Activated CD4-positive, CD25-positive, alpha-beta regulatory T cell treated with anti-CD3 and anti-CD28 coated beads, Interleukin-2, amount 50 U/mL, for 24 hours (primary cell): Measurements from ENCODE around the gene GRB7.
A peak's percentile ranks its signal among the peaks of the same experiment; 100 is the strongest.
"Not testable (repeated sequence)": the region's sequence is repeated elsewhere in the genome, so short reads cannot be mapped to it uniquely, and the experiment has no call there.

Experiments used
- ATAC-seq, 2 donors: fragments of 150-1000 bp; cut with Tn5 transposase; one replicate each; pipeline ENCODE4 v1.10.0; 2021; ENCODE audit warnings: mild to moderate bottlenecking in 1 of 2, moderate library complexity in 1 of 2

GRB7 gene

GRCh38 chr17:39737760-39738567 is at the start of gene GRB7:
TSS of gene GRB7 (plus strand) at chr17:39737938. CDS start at chr17:39742302, 4,364 bp downstream.
- no peak for ATAC-seq

GRCh38 chr17:39688475-39688835 is 49.3 kb upstream of the GRB7 start:
- no peak for ATAC-seq

GRCh38 chr17:39688945-39689344 is 48.8 kb upstream of the GRB7 start:
- ATAC-seq: no peak

- ATAC-seq: no peak
Measured at GRCh38 chr17:39694593-39694992, 43.1 kb upstream of the GRB7 start.

GRCh38 chr17:39695089-39695474 is 42.7 kb upstream of the GRB7 start:
- ATAC-seq: no peak

GRCh38 chr17:39696731-39697130 is 41.0 kb upstream of the GRB7 start:
- no peak for ATAC-seq

- no peak for ATAC-seq
Measured at GRCh38 chr17:39697961-39698360, 39.8 kb upstream of the GRB7 start.

- not testable (repeated sequence) for ATAC-seq
Measured at GRCh38 chr17:39699157-39699817, 38.5 kb upstream of the GRB7 start.

GRCh38 chr17:39699818-39700147 is 38.0 kb upstream of the GRB7 start, which contains the start of gene ERBB2:
TSS of gene ERBB2 (plus strand) at chr17:39700064. CDS start at chr17:39700239, 175 bp downstream.
- no peak for ATAC-seq

- ATAC-seq: no peak
Measured at GRCh38 chr17:39700148-39700987, 37.4 kb upstream of the GRB7 start.

- ATAC-seq: no peak
Measured at GRCh38 chr17:39701012-39701783, 36.5 kb upstream of the GRB7 start.

- ATAC-seq: no peak
Measured at GRCh38 chr17:39701784-39702422, 35.8 kb upstream of the GRB7 start.

- peak in 1 of 2 donors; percentile 48 for ATAC-seq
Measured at GRCh38 chr17:39702901-39703893, 34.5 kb upstream of the GRB7 start.

GRCh38 chr17:39703913-39704312 is 33.8 kb upstream of the GRB7 start:
- no peak for ATAC-seq

- no peak for ATAC-seq
Measured at GRCh38 chr17:39704821-39705551, 32.8 kb upstream of the GRB7 start.

- no peak for ATAC-seq
Measured at GRCh38 chr17:39705786-39706348, 31.9 kb upstream of the GRB7 start.

- no peak for ATAC-seq
Measured at GRCh38 chr17:39706383-39706782, 31.4 kb upstream of the GRB7 start.

GRCh38 chr17:39706921-39707337 is 30.8 kb upstream of the GRB7 start:
- no peak for ATAC-seq

GRCh38 chr17:39709319-39709997 is 28.3 kb upstream of the GRB7 start:
- no peak for ATAC-seq
